IPS-20b (cell line): ENCODE results near the gene RINT1.

Experiments used
- H3K27ac ChIP-seq: one replicate; pipeline ENCODE4 v1.5.1; 2013; ENCODE audit warnings: low read length
- H3K27me3 ChIP-seq: 2 replicates; pipeline ENCODE4 v1.6.1; 2013; ENCODE audit warnings: mild to moderate bottlenecking, low read length, inconsistent platforms; ENCODE audit not compliant: insufficient read depth
- H3K36me3 ChIP-seq: 2 replicates; pipeline ENCODE4 v1.6.1; 2013; ENCODE audit warnings: low read depth, mild to moderate bottlenecking, inconsistent platforms, low read length, moderate library complexity; ENCODE audit not compliant: insufficient read depth
- H3K4me1 ChIP-seq: 2 replicates; pipeline ENCODE4 v1.6.1; 2013; ENCODE audit warnings: mild to moderate bottlenecking, control low read depth, inconsistent platforms, low read length, moderate library complexity; ENCODE audit not compliant: insufficient read depth
- H3K4me3 ChIP-seq: 2 replicates; pipeline ENCODE4 v1.5.1; 2013; ENCODE audit warnings: mild to moderate bottlenecking, low read length, inconsistent platforms
- H3K9ac ChIP-seq: 2 replicates; pipeline ENCODE4 v1.6.1; 2013; ENCODE audit warnings: low read depth, mild to moderate bottlenecking, inconsistent platforms, low read length, moderate library complexity
- H3K9me3 ChIP-seq: 2 replicates; pipeline ENCODE4 v1.6.1; 2013; ENCODE audit warnings: mild to moderate bottlenecking, low read depth, low read length, inconsistent platforms; ENCODE audit not compliant: insufficient read depth

The RINT1 gene

DNA sequence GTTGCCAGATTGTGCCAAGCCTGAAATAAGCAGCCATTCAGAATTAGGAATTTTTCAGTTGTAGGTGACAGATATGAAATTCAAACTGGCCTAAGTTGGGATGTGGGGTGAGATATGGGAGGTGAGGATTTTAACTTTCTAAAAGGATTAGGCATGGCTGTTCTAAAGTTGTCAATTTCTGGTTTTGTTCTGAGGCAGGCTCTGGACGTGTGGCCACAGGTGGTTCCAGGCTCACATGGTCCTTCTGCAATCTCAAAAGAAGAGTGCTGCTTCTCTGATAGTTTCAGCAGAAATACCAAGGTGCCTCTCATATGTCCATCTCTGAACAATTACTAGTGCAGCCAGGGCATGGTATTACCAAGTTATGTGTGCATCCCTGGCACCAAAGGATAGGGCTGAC, 27.9 kb downstream of the RINT1 start:
- no peak overlapping the region for H3K9ac ChIP-seq
- H3K36me3 ChIP-seq = peaks cover 64% of the 10 kb centered on the region
- no peak overlapping the region for H3K27ac ChIP-seq
- H3K9me3 ChIP-seq = no peaks in the 10 kb centered on the region
- H3K27me3 ChIP-seq = no peaks in the 10 kb centered on the region
- no peak overlapping the region for H3K4me3 ChIP-seq
- no peaks in the 10 kb centered on the region for H3K4me1 ChIP-seq

DNA sequence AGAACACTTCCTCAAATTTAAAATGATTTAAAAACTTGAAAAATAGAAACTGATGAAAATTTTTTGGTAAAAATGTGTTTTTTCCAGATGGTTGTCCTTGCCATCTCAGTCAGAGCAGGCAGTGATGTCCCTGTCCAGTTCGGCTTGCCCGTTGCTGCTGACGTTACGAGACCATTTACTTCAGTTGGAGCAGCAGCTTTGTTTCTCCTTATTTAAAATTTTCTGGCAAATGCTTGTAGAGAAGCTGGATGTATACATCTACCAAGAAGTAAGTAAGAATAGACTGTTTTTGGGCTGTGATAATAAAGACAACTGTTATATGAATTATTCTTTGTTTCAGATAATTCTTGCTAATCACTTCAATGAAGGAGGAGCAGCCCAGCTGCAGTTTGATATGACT, 33.2 kb downstream of the RINT1 start:
- Histone ChIP-seq H3K27me3 (no peaks in the 10 kb centered on the region), H3K27ac (no peak overlapping the region), H3K4me3 (no peak overlapping the region), H3K9ac (no peak overlapping the region), H3K9me3 (no peaks in the 10 kb centered on the region), H3K36me3 (peaks cover 76% of the 10 kb centered on the region), H3K4me1 (no peaks in the 10 kb centered on the region)

DNA sequence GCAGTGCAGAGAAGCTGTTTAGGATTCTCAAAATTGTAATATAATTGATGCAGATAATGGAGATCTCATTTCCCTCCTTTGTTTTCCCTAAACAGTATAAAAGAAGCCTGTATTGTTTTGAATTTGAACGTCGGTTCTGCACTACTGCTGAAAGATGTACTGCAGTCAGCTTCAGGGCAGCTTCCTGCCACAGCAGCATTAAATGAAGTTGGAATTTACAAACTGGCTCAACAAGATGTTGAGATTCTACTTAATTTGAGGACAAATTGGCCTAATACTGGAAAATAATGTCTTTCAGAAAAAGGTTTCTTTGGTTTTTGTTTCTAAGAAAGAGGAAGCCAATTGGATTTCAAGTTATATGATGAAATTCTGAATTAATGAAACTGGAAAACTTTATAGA, 35.0 kb downstream of the RINT1 start:
- no peaks in the 10 kb centered on the region for H3K27me3 ChIP-seq
- H3K9ac ChIP-seq = no peak overlapping the region
- H3K4me3 ChIP-seq = no peak overlapping the region
- no peaks in the 10 kb centered on the region for H3K9me3 ChIP-seq
- H3K27ac ChIP-seq = no peak overlapping the region
- H3K36me3 ChIP-seq = peaks cover 69% of the 10 kb centered on the region
- no peaks in the 10 kb centered on the region for H3K4me1 ChIP-seq

DNA sequence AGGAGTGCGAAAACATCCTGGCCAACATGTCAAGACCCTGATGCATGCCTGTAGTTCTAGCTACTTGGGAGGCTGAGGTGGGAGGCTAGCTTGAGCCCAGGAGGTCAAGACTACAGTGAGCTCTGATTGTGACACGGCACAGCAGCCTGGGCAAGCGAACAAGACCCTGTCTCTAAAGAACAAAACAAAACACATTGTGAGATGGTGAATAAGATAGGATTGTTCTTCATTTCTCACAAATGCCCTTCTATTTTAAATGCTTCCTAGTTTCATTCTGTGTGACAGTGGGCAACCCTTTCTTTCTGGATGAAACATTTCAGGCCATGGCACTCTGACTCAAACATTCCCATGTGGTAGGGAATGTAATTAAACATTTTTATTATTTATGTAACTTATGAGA, 35.8 kb downstream of the RINT1 start:
- H3K4me3 ChIP-seq = no peak overlapping the region
- no peak overlapping the region for H3K27ac ChIP-seq
- H3K36me3 ChIP-seq = peaks cover 63% of the 10 kb centered on the region
- H3K27me3 ChIP-seq = no peaks in the 10 kb centered on the region
- no peaks in the 10 kb centered on the region for H3K4me1 ChIP-seq
- H3K9me3 ChIP-seq = no peaks in the 10 kb centered on the region
- H3K9ac ChIP-seq = no peak overlapping the region

DNA sequence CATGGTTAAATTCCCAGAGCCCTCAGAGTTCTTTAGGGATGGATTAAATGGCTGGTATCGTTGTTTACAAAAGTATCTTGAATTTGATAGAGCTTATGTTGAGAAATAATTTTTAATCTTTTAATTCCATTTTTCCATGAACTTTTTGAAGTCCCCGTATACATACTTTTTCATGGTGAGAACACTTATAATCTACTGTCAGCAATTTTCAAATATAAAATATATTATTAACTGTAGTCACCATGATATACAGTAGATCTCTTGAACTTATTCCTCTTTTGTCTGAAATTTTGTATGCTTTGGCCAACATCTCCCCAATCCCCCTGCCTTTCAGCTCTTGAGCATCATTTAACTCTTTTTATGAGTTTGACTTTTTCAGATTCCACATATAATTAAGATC, 39.9 kb downstream of the RINT1 start:
- Histone ChIP-seq H3K36me3 (peaks cover 28% of the 10 kb centered on the region), H3K9ac (no peak overlapping the region), H3K9me3 (no peaks in the 10 kb centered on the region), H3K4me1 (no peaks in the 10 kb centered on the region), H3K27ac (no peak overlapping the region), H3K4me3 (no peak overlapping the region), H3K27me3 (no peaks in the 10 kb centered on the region)

DNA sequence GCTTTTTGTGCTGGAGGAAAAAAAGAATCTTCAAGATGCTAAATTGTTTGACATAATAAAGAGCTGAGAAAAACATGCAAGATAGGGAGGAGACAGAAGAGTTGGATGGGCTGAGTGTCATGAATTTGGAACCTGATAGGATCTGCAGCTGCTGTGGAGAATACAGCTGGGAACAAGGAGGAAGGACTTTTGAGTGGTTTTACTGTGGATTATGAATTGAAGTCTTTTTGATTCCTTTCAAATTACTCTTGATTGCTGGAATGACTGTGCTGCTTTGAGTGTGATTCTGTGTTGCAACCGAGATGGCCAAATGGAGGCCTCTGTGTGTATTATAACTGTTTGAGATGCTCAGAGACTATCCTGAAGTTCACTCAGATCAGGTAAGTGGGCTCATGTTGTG, 45.2 kb downstream of the RINT1 start:
- Histone ChIP-seq H3K4me1 (peaks cover 3% of the 10 kb centered on the region; the same call in 1 of the 2 replicates), H3K9me3 (no peaks in the 10 kb centered on the region), H3K9ac (no peak overlapping the region), H3K36me3 (no peaks in the 10 kb centered on the region), H3K4me3 (no peak overlapping the region), H3K27ac (no peak overlapping the region), H3K27me3 (no peaks in the 10 kb centered on the region)

DNA sequence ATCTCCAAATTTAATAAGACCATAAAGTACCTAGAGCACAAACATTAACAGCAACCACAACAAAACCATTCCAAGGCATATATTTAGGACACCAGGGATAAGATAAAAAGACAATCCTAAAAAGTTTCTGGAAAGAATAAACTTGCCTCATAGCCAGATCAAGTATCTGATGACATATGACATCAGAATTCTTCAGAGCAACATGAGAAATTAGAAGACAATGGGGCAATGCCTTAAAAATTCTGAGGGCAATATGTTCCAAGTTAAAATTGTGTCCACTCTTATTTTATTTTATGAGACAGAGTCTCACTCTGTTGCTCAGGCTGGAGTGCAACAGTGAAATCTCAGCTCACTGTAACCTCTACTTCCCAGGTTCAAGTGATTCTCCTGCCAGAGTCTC, 46.5 kb downstream of the RINT1 start:
- Histone ChIP-seq H3K9me3 (no peaks in the 10 kb centered on the region), H3K27me3 (no peaks in the 10 kb centered on the region), H3K36me3 (no peaks in the 10 kb centered on the region)

DNA sequence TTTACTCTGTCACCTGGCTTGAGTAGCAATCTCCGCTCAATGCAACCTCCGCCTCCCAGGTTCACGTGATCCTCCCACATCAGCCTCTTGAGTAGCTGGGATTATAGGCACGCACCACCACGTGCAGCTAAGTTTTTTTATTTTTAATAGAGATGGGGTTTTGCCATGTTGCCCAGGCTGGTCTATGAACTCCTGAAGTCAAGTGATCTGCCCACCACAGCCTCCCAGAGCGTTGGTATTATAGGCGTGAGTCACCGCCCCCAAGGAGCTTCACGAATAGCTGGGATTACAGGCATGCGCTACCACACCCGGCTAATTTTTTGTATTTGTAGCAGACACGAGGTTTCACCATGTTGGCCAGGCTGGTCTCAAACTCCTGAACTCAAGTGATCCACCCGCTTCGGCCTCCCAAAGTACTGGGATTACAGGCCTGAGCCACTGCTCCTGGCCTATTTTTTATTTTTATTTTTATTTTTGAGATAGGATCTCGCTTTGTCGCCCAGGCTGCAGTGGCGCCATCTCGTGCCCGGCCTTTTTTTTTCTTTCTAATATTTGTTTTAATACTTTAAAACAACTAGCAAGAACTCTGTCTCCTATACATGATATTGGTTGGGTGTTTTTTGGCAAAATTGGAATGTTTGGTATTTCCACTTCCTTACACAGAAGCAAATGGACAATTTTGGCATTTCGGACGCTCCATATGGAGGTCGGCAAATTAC, 48.2 kb downstream of the RINT1 start:
- no peak overlapping the region for H3K27ac ChIP-seq
- H3K9me3 ChIP-seq = no peaks in the 10 kb centered on the region
- H3K9ac ChIP-seq = no peak overlapping the region
- H3K4me1 ChIP-seq = peaks cover 3% of the 10 kb centered on the region; the same call in 1 of the 2 replicates
- H3K4me3 ChIP-seq = no peak overlapping the region
- H3K36me3 ChIP-seq = no peaks in the 10 kb centered on the region
- no peaks in the 10 kb centered on the region for H3K27me3 ChIP-seq

More for the DNA sequence above, 46.5 kb downstream of the RINT1 start:
- Histone ChIP-seq H3K4me3 (no peak overlapping the region), H3K9ac (no peak overlapping the region), H3K4me1 (peaks cover 3% of the 10 kb centered on the region; the same call in 1 of the 2 replicates), H3K27ac (no peak overlapping the region)

DNA sequence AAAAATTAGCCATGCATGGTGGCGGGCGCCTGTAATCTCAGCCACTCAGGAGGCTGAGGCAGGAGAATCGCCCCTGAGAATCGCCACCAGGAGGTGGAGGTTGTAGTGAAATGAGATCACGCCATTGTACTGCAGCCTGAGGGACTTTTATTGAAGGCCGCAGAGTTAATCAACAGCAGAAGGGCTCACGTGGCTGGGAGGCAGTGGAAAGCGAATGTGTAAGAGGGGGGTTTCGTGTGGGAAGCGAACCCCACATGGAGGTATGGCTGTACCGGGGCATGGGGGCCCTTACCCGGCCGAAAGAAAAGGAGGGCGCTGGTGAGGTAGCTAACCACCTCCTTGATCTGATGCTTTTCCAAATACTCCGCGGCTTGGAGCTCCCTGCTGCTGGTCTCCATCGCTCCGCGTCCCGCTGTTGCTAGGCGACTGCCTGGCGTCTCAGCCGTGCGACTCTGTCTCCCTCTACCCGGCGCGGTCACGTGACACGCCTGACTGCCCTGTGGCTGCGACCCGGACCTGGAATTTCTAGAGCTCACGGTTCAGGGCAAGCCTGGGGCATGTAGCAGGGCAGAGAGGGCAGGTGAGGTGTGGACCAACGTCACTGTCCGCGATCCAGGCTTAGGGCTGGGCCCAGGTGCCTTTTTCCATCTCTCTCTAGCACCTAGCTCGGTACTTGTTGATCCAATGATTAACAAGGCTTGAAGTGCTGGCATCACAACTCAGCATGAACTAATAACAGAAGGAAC, 49.2 kb downstream of the RINT1 start, which contains the start of gene EFCAB10:
TSS of gene EFCAB10 (minus strand) at position 428 of the 746 bp plus-strand sequence. CDS start at position 398, 30 bp downstream.
- no peaks in the 10 kb centered on the region for H3K36me3 ChIP-seq
- H3K4me3 ChIP-seq = peak within 1 kb of the TSS; percentile 76
- no peaks in the 10 kb centered on the region for H3K9me3 ChIP-seq
- peak within 1 kb of the TSS; percentile 67 for H3K27ac ChIP-seq
- peak within 1 kb of the TSS; percentile 84; the same call in 1 of the 2 replicates for H3K9ac ChIP-seq
- H3K27me3 ChIP-seq = no peaks in the 10 kb centered on the region
- H3K4me1 ChIP-seq = peaks cover 3% of the 10 kb centered on the region; the same call in 1 of the 2 replicates

DNA sequence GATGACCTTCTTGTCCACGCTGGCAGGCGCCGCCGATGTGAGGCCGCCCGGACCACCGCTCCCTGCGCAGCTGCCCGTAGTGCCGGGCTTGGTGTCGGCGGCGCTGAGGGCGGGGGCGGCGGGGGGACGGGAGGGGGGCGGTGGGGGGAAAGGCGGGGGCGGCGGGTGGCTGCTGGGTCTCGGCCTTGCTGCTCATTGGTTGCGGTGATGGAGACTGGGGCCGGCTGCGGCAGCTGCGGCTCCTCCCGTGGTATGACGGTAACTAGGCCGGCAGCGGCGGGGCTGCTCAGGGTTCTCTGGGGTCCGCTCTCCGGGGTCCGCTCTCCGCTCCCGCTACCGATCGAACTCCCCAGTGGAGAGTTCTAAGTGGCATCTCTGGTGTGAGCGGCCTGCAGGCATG, 51.1 kb downstream of the RINT1 start:
- Histone ChIP-seq H3K9me3 (no peaks in the 10 kb centered on the region), H3K27ac (no peak overlapping the region), H3K4me1 (peaks cover 3% of the 10 kb centered on the region; the same call in 1 of the 2 replicates), H3K27me3 (no peaks in the 10 kb centered on the region), H3K9ac (no peak overlapping the region), H3K4me3 (no peak overlapping the region), H3K36me3 (no peaks in the 10 kb centered on the region)

DNA sequence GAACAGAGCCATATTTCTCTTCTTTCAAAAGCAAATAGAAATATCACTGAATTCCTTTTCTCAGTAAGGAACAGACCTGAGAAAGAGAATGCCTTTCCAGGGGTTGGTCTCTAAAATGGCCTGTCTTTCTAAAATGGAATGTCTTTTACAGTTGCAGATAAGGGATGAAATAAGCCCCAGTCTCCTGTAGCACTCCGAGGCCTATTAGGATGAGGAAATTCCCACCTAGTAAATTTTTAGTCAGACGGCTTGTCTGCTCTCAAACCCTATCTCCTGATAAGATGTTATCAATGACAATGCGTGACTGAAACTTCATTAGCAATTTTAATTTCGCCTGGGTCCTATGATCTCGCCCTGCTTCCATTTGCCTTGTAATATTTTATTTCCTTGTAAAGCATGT, 52.2 kb downstream of the RINT1 start:
- H3K4me1 ChIP-seq = peaks cover 3% of the 10 kb centered on the region; the same call in 1 of the 2 replicates
- H3K27me3 ChIP-seq = no peaks in the 10 kb centered on the region
- no peak overlapping the region for H3K9ac ChIP-seq
- H3K4me3 ChIP-seq = no peak overlapping the region
- H3K9me3 ChIP-seq = no peaks in the 10 kb centered on the region
- H3K27ac ChIP-seq = no peak overlapping the region
- H3K36me3 ChIP-seq = no peaks in the 10 kb centered on the region
